ENCODE measurements around the gene CDC20. TPM values are rescaled to one million over a fixed set of nuclear protein-coding genes. Genes with fewer than 3 reads are reported as not detected.
"Not testable (repeated sequence)": the region's sequence is repeated elsewhere in the genome, so short reads cannot be mapped to it uniquely, and the experiment has no call there.

The CDC20 gene
- total RNA-seq, 1 experiment from 2014 or later = 215 TPM

DNA sequence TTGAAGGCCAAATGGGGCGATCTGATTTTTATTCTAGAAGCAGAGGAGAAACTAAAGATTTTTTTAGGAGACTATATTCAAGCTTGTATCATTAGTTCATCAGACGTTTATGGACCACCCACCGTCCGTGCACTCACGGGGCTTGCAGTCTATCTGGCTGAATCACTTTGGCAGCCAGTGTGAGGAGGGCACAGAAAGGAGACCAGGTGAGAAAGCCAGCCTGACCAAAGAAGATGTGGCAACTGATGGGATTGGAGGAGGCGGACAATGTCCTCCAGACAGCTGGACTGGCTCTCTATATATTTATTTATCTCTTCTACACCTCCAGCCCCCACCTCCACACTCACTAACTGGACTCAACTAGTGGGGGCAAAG lies 9.9 kb downstream of the CDC20 start:
- in situ Hi-C loops (cut with HindIII; ENCODE audit: low pct_unique_long_range_greater_than_20kb, low sequenced_read_pairs) = no loop called here

DNA sequence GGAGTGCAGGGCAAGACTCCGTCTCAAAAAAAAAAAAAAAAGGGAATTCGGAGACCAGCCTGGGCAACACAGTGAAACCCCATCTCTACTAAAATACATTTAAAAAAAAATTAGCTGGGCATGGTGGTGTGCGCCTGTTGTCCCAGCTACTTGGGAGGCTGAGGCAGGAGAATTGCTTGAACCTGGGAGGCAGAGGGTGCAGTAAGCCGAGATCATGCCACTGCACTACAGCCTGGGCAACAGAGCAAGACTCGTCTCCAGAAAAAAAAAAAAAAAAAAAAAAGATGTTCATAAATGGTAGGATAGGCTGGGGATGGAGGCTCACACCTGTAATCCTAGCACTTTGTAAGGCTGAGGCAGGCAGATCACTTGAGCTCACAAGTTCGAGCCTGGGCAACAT lies 11.0 kb downstream of the CDC20 start:
- in situ Hi-C loops (cut with HindIII; ENCODE audit: low pct_unique_long_range_greater_than_20kb, low sequenced_read_pairs); H3K36me3 ChIP-seq (ENCODE audit: control insufficient read depth, insufficient read depth, low read length); H3K4me3 ChIP-seq (ENCODE audit: low read depth in 2 of 2, low read length in 2 of 2); H3K27me3 ChIP-seq (ENCODE audit: control insufficient read depth, insufficient read depth, low read length); intact Hi-C loops (cut with micrococcal nuclease; ENCODE audit: unreplicated experiment); H3K27ac ChIP-seq (ENCODE audit: low read length); H3K9me3 ChIP-seq (ENCODE audit: control insufficient read depth, insufficient read depth, low read depth, low read length); DNase-seq (ENCODE audit: low read depth, low spot score); ATAC-seq; BruUV-seq (replicated peaks): not testable (repeated sequence)
- CTCF ChIA-PET = interaction anchor here (0.6 kb wide), 1 partner anchor 134 kb away, joined by 3 read pairs; no protein-coding TSS in a partner anchor
- POLR2A ChIA-PET = interaction anchor here (0.6 kb wide), 1 partner anchor 127 kb away, joined by 3 read pairs; no protein-coding TSS in a partner anchor
- H3K4me1 ChIP-seq (ENCODE audit: control insufficient read depth, insufficient read depth, low read length) = peaks cover 22% of the 10 kb centered on the region

More for the DNA sequence above, 9.9 kb downstream of the CDC20 start:
- H3K9me3 ChIP-seq (ENCODE audit: control insufficient read depth, insufficient read depth, low read depth, low read length) = no peaks in the 10 kb centered on the region
- TSS peak; percentile 92 for BruUV-seq (replicated peaks)
- ChIA-PET CTCF (interaction anchor here (1.2 kb wide), 1 partner anchor 142 kb away, joined by 3 read pairs; no protein-coding TSS in a partner anchor), POLR2A (no interaction called here)
- no peaks in the 10 kb centered on the region; the same call in 1 of the 2 replicates for H3K36me3 ChIP-seq (ENCODE audit: control insufficient read depth, insufficient read depth, low read length)
- peaks cover 22% of the 10 kb centered on the region for H3K4me1 ChIP-seq (ENCODE audit: control insufficient read depth, insufficient read depth, low read length)
- H3K27me3 ChIP-seq (ENCODE audit: control insufficient read depth, insufficient read depth, low read length) = no peaks in the 10 kb centered on the region
- peak overlapping the region; percentile 97 for H3K27ac ChIP-seq (ENCODE audit: low read length)
- TF ChIP-seq, protein P1, sequence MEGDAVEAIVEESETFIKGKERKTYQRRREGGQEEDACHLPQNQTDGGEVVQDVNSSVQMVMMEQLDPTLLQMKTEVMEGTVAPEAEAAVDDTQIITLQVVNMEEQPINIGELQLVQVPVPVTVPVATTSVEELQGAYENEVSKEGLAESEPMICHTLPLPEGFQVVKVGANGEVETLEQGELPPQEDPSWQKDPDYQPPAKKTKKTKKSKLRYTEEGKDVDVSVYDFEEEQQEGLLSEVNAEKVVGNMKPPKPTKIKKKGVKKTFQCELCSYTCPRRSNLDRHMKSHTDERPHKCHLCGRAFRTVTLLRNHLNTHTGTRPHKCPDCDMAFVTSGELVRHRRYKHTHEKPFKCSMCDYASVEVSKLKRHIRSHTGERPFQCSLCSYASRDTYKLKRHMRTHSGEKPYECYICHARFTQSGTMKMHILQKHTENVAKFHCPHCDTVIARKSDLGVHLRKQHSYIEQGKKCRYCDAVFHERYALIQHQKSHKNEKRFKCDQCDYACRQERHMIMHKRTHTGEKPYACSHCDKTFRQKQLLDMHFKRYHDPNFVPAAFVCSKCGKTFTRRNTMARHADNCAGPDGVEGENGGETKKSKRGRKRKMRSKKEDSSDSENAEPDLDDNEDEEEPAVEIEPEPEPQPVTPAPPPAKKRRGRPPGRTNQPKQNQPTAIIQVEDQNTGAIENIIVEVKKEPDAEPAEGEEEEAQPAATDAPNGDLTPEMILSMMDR (IDR thresholded peaks at IDR 0.05) = no peak
- TF ChIP-seq SIN3A (IDR thresholded peaks at IDR 0.05; ENCODE audit: borderline replicate concordance, insufficient read depth, low read depth, low read length) = no peak
- TF ChIP-seq, protein P2, sequence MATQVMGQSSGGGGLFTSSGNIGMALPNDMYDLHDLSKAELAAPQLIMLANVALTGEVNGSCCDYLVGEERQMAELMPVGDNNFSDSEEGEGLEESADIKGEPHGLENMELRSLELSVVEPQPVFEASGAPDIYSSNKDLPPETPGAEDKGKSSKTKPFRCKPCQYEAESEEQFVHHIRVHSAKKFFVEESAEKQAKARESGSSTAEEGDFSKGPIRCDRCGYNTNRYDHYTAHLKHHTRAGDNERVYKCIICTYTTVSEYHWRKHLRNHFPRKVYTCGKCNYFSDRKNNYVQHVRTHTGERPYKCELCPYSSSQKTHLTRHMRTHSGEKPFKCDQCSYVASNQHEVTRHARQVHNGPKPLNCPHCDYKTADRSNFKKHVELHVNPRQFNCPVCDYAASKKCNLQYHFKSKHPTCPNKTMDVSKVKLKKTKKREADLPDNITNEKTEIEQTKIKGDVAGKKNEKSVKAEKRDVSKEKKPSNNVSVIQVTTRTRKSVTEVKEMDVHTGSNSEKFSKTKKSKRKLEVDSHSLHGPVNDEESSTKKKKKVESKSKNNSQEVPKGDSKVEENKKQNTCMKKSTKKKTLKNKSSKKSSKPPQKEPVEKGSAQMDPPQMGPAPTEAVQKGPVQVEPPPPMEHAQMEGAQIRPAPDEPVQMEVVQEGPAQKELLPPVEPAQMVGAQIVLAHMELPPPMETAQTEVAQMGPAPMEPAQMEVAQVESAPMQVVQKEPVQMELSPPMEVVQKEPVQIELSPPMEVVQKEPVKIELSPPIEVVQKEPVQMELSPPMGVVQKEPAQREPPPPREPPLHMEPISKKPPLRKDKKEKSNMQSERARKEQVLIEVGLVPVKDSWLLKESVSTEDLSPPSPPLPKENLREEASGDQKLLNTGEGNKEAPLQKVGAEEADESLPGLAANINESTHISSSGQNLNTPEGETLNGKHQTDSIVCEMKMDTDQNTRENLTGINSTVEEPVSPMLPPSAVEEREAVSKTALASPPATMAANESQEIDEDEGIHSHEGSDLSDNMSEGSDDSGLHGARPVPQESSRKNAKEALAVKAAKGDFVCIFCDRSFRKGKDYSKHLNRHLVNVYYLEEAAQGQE (IDR thresholded peaks at IDR 0.05; ENCODE audit: insufficient read depth in 1 of 2, low read depth in 2 of 2, low read length in 1 of 2) = no peak
- intact Hi-C loops (cut with micrococcal nuclease; ENCODE audit: unreplicated experiment) = no loop called here
- ATAC-seq (no peak), DNase-seq (ENCODE audit: low read depth, low spot score) (no peak)
- H3K4me3 ChIP-seq (ENCODE audit: low read depth in 2 of 2, low read length in 2 of 2) = peak overlapping the region; percentile 83 to 89

DNA sequence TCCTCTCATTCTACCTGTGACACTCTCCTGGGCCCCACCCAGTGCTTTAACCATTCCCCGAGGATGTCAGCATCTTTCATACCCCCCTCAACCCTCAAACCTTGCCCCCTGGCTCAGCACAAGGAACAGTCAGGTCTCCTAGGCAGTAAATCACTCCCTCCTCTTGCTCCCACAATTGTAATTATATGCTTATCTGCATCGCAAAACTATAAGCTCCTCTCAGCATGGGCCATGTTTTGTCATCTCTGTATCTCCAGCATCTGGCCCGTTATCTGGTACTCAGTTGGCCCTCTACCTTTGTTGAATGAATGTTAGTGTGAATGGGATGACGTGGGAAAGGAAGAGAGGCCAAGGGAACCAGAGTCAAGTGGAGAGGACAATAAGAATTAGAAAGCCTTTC lies 11.8 kb downstream of the CDC20 start:
- in situ Hi-C loops (cut with HindIII; ENCODE audit: low pct_unique_long_range_greater_than_20kb, low sequenced_read_pairs) = no loop called here
- ChIA-PET CTCF (no interaction called here), POLR2A (no interaction called here)
- Histone ChIP-seq H3K9me3 (ENCODE audit: control insufficient read depth, insufficient read depth, low read depth, low read length) (no peaks in the 10 kb centered on the region), H3K27ac (ENCODE audit: low read length) (no peak overlapping the region), H3K27me3 (ENCODE audit: control insufficient read depth, insufficient read depth, low read length) (no peaks in the 10 kb centered on the region), H3K4me1 (ENCODE audit: control insufficient read depth, insufficient read depth, low read length) (peaks cover 22% of the 10 kb centered on the region), H3K36me3 (ENCODE audit: control insufficient read depth, insufficient read depth, low read length) (no peaks in the 10 kb centered on the region; the same call in 1 of the 2 replicates), H3K4me3 (ENCODE audit: low read depth in 2 of 2, low read length in 2 of 2) (no peak overlapping the region)
- intact Hi-C loops (cut with micrococcal nuclease; ENCODE audit: unreplicated experiment) = no loop called here
- ATAC-seq (no peak), DNase-seq (ENCODE audit: low read depth, low spot score) (no peak)
- TF ChIP-seq, protein P2 (IDR thresholded peaks at IDR 0.05; ENCODE audit: insufficient read depth in 1 of 2, low read depth in 2 of 2, low read length in 1 of 2) = no peak
- TF ChIP-seq TCF7L2 (IDR thresholded peaks at IDR 0.05; ENCODE audit: low read depth, low read length) (no peak), SIN3A (IDR thresholded peaks at IDR 0.05; ENCODE audit: borderline replicate concordance, insufficient read depth, low read depth, low read length) (no peak), POLR2AphosphoS5 (IDR thresholded peaks at IDR 0.05; ENCODE audit: low read depth, low read length) (no peak)
- TF ChIP-seq, protein P1 (IDR thresholded peaks at IDR 0.05) = no peak
- BruUV-seq (replicated peaks) = no TSS peak

All from Panc1 (cell line).